ENCODE measurements around the gene RFTN1.

GRCh38 chr3:16485395-16485992, 28.0 kb downstream of the RFTN1 start:
- TF ChIP-seq CTCF (IDR thresholded peaks at IDR 0.05): no peak
- no peak for TF ChIP-seq POLR2AphosphoS5 (IDR thresholded peaks at IDR 0.05)

Data from suprapubic skin (tissue), 3 donors.